ENCODE measurements around the gene NETO1. TPM values are rescaled to one million over a fixed set of nuclear protein-coding genes. Genes with fewer than 3 reads are reported as not detected.

The NETO1 gene
- total RNA-seq, 2 experiments from 2014 or later, result not detected

GRCh38 chr18:72859088-72859487 lies 8.7 kb downstream of the NETO1 start:
- no peaks in the 10 kb centered on the region for H4K20me1 ChIP-seq (ENCODE audit: insufficient read depth, low read length)
- H3K27ac ChIP-seq (ENCODE audit: low read depth, low read length, poor library complexity, severe bottlenecking), result no peak overlapping the region
- H2AFZ ChIP-seq (ENCODE audit: low read length), result no peak overlapping the region
- H3K4me1 ChIP-seq (ENCODE audit: insufficient read depth, low read length, poor library complexity, severe bottlenecking), result no peaks in the 10 kb centered on the region
- ChIA-PET POLR2A (no interaction called here), CTCF (ENCODE audit: unreplicated experiment) (no interaction called here)
- TF ChIP-seq CTCF (conservative IDR thresholded peaks at IDR 0.05; ENCODE audit: low read length) (no peak), EZH2phosphoT487 (IDR thresholded peaks at IDR 0.05; ENCODE audit: borderline replicate concordance, low read depth, low read length) (no peak)
- H3K4me3 ChIP-seq (ENCODE audit: low read depth, low read length, poor library complexity, severe bottlenecking), result no peak overlapping the region
- BruUV-seq (replicated peaks), result no TSS peak
- DNase-seq (ENCODE audit: low spot score), result no peak
- H3K79me2 ChIP-seq (ENCODE audit: insufficient read depth, low read depth, low read length), result no peaks in the 10 kb centered on the region
- no peaks in the 10 kb centered on the region for H3K9me3 ChIP-seq (ENCODE audit: low read length)
- H3K9me2 ChIP-seq (ENCODE audit: insufficient read depth, low read length), result no peaks in the 10 kb centered on the region
- H3K36me3 ChIP-seq (ENCODE audit: insufficient read depth, low read length), result no peaks in the 10 kb centered on the region
- H3K4me2 ChIP-seq (ENCODE audit: low read length), result no peak overlapping the region
- intact Hi-C loops (cut with micrococcal nuclease; ENCODE audit: unreplicated experiment), result no loop called here

- no TSS peak for BruUV-seq (replicated peaks)
- ChIA-PET CTCF (ENCODE audit: unreplicated experiment) (no interaction called here), POLR2A (no interaction called here)
- H3K9me2 ChIP-seq (ENCODE audit: insufficient read depth, low read length), result no peaks in the 10 kb centered on the region
- H3K79me2 ChIP-seq (ENCODE audit: insufficient read depth, low read depth, low read length), result no peaks in the 10 kb centered on the region
- no peaks in the 10 kb centered on the region for H4K20me1 ChIP-seq (ENCODE audit: insufficient read depth, low read length)
- no peak overlapping the region for H2AFZ ChIP-seq (ENCODE audit: low read length)
- intact Hi-C loops (cut with micrococcal nuclease; ENCODE audit: unreplicated experiment), result no loop called here
- no peak overlapping the region for H3K4me3 ChIP-seq (ENCODE audit: low read depth, low read length, poor library complexity, severe bottlenecking)
- H3K36me3 ChIP-seq (ENCODE audit: insufficient read depth, low read length), result no peaks in the 10 kb centered on the region
- no peak overlapping the region for H3K27ac ChIP-seq (ENCODE audit: low read depth, low read length, poor library complexity, severe bottlenecking)
- no peak for DNase-seq (ENCODE audit: low spot score)
- H3K9me3 ChIP-seq (ENCODE audit: low read length), result no peaks in the 10 kb centered on the region
- TF ChIP-seq CTCF (conservative IDR thresholded peaks at IDR 0.05; ENCODE audit: low read length) (no peak), EZH2phosphoT487 (IDR thresholded peaks at IDR 0.05; ENCODE audit: borderline replicate concordance, low read depth, low read length) (no peak)
- no peaks in the 10 kb centered on the region for H3K4me1 ChIP-seq (ENCODE audit: insufficient read depth, low read length, poor library complexity, severe bottlenecking)
- H3K4me2 ChIP-seq (ENCODE audit: low read length), result no peak overlapping the region
Measured at GRCh38 chr18:72849671-72850070, 18.1 kb downstream of the NETO1 start.

GRCh38 chr18:72848503-72849237 lies 19.1 kb downstream of the NETO1 start:
- BruUV-seq (replicated peaks), result no TSS peak
- ChIA-PET POLR2A (no interaction called here), CTCF (ENCODE audit: unreplicated experiment) (no interaction called here)
- TF ChIP-seq EZH2phosphoT487 (IDR thresholded peaks at IDR 0.05; ENCODE audit: borderline replicate concordance, low read depth, low read length) (no peak), CTCF (conservative IDR thresholded peaks at IDR 0.05; ENCODE audit: low read length) (no peak)
- no peaks in the 10 kb centered on the region for H3K9me3 ChIP-seq (ENCODE audit: low read length)
- H4K20me1 ChIP-seq (ENCODE audit: insufficient read depth, low read length), result no peaks in the 10 kb centered on the region
- intact Hi-C loops (cut with micrococcal nuclease; ENCODE audit: unreplicated experiment), result no loop called here
- no peak overlapping the region for H3K27ac ChIP-seq (ENCODE audit: low read depth, low read length, poor library complexity, severe bottlenecking)
- DNase-seq (ENCODE audit: low spot score), result no peak
- H3K79me2 ChIP-seq (ENCODE audit: insufficient read depth, low read depth, low read length), result no peaks in the 10 kb centered on the region
- H3K4me1 ChIP-seq (ENCODE audit: insufficient read depth, low read length, poor library complexity, severe bottlenecking), result no peaks in the 10 kb centered on the region
- no peak overlapping the region for H3K4me3 ChIP-seq (ENCODE audit: low read depth, low read length, poor library complexity, severe bottlenecking)
- no peaks in the 10 kb centered on the region for H3K36me3 ChIP-seq (ENCODE audit: insufficient read depth, low read length)
- no peak overlapping the region for H3K4me2 ChIP-seq (ENCODE audit: low read length)
- H3K9me2 ChIP-seq (ENCODE audit: insufficient read depth, low read length), result no peaks in the 10 kb centered on the region
- H2AFZ ChIP-seq (ENCODE audit: low read length), result no peak overlapping the region
